GM19025 (cell line): Measurements from ENCODE around the gene IL3RA.
"Not testable (repeated sequence)": the region's sequence is repeated elsewhere in the genome, so short reads cannot be mapped to it uniquely, and the experiment has no call there.

Experiments used
- ATAC-seq: cut with Tn5 transposase; IDR thresholded peaks from one replicate; pipeline ENCODE4 v1.9.1; 2021; ENCODE audit warnings: mild to moderate bottlenecking, low read depth, moderate library complexity; ENCODE audit not compliant: unreplicated experiment

IL3RA gene

DNA sequence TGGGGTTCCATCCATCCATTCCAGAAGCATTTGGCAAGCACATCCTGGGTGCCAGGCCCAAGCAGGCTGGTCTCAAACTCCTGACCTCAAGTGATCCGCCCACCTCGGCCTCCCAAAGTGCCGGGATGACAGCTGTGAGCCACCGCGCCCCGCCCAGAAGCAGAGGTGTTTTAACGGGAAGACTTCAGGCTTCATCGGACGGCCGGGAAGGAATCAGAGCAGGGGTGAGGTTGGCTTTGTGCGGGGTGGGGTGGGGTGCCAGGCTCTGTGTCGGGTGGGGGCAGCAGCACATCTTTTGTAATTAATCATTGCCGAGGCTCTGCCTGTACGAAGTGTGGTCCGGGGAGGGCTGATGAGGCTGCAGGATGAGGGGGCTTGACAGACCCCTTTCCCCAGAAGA lies 60.4 kb downstream of the IL3RA start:
- ATAC-seq: no peak

DNA sequence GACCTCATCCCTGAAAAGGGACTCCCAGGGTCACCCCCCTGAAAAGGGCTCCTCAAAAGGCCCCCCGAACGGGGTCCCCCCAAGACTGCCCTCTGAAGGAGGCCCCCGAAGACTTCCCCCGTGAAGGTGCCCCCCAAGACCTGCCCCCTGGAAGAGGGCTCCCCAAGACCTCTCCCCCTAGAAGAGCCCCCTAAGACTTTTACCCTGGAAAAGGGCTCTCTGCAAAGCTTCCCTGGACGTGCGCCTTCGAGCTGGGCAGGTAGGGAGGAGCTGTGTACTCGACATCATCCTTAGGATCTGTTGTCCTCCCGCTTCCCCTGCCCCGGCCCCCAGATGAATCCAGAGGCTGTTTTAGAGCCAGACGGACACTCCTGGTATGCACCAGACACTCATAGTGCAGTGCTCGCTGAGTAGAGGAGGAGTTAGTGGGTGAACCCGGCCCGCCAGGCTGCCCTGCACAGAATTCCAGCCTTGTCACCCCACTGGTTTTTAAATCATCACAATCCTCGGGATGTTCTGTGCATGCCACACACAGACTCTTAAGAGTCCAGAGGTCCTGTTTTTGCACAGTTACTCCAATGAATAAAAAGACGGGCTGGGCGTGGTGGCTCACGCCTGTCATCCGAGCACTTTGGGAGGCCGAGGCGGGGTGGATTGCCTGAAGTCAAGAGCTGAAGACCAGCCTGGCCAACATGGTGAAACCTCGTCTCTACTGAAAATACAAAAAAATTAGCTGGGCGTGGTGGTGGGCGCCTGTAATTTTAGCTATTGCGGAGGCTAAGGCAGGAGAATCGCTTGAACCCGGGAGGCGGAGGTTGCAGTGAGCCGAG lies 61.1 kb downstream of the IL3RA start:
- no peak for ATAC-seq

DNA sequence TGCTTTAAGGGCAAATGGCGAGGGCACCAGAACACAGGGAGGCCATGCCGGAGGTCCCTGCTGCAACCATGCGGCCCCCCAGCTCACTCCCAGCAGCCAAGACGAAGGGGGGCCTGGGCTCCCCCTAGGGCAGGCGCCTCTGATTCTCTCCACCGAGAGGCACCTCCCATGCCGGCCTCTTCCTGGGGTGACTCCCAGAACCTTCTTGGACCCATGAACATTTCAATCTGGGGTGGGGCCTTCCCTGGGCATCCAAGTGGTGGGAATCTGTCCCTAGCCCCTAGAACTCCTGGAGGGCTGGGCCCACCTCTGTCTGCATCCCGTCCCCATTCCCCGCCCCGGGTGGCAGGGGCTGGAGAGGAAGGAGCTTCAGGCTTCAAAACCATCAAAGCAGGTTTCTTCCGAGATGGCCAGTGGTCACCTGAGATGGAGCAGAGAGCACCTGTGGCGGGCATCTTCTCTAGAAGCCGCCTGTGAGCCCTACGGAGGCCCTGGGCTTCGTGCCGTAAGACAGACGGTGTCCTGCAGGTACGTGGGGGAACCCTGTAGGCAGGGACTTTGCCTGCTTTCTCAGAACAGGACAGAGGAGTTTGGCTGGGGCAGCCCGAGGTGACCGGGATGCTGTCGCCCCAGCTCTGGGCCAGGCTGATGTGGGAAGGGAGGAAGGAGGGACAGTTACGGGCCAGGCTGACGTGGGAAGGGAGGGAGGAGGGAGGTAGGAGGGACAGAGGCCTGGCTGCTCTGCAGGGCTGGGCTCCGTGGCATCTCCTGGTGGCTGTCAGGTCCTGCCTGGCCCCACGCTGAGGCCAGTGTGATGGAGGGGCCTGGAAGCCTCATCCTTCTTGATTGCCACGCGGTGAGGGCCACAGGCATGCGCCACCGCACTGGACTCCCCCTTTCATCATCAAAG lies 62.1 kb downstream of the IL3RA start:
- no peak for ATAC-seq

DNA sequence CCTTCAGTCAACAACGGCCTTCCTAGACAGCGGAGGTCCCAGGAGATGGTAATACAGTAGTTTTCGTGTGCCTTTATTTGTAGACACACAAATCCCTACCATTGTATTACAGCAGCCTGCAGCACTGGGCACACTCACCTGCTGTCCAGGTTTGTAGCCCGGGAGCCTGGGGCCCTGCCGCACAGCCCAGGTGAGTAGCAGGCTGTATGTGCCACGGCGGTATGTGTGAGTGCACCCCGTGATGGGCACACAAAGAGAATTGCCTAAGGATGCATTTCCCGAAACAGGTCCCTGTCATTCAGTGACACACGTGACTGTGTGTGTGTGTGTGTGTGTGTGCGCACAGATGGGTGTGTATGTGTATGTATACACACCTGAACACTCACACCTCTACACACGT lies 63.5 kb downstream of the IL3RA start:
- ATAC-seq: no peak

DNA sequence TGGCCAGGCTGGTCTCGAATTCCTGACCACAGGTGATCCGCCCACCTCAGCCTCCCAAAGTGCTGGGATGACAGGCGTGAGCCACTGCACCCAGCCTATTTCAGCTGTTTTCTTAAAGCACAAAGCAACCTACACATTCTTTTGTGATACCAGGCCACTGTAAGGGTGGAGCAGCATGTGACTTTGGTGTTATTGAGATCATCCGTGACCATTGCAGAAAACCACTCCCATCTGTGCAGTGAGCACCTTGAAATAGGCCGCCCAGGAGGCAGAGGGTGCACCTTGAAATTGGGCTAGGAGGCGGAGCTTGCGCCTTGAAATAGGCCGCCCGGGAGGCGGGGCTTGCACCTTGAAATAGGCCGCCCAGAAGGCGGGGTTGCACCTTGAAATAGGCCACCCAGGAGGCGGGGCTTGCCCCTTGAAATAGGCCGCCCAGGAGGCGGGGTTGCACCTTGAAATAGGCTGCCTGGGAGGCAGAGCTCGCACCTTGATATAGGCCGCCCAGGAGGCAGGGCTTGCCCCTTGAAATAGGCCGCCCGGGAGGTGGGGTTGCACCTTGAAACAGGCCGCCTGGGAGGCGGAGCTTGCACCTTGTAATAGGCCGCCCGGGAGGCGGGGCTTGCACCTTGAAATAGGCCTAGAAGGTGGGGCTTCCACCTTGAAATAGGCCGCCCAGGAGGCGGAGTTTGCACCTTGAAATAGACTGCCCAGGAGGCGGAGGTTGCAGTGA lies 64.3 kb downstream of the IL3RA start:
- ATAC-seq: no peak

DNA sequence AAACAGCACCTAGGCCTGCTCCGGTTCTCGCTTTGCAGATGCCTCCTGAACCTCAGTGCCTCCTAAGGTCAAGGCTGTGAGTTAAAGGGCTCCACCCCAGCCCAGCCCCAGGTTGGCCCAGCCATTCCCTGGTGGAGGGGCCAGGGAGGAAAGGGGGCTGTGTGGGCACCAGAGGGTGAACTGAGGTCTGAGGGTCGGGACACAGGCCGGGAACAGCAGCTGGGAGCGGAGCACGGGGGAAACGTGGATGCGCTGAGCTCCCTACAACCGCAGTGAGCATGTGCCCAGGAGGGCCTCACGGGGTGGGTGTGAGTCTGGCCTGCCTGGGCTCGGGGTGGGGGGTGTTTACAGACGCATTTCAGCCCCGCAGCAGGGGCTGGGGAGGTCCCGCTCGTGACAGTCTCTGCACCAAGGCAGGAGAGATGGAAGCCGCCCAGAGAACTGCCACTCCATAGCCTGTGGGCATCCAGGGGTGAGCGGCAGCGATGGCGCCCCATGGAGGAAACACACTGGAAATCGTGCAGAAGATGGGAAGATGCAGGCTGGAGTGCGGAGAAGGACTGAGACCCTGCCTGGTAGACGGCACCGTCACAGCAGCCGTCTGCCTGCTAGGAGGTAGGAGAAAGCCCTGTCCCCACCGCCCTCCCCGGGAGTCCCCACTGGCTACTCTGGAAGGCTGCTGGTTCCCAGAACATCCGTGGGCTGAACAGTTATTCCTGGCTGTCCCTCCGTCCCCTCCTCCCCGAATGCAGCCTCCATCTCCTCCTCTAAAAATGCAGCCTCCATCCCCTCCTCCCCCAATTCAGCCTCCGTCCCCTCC lies 65.2 kb downstream of the IL3RA start:
- no peak for ATAC-seq

DNA sequence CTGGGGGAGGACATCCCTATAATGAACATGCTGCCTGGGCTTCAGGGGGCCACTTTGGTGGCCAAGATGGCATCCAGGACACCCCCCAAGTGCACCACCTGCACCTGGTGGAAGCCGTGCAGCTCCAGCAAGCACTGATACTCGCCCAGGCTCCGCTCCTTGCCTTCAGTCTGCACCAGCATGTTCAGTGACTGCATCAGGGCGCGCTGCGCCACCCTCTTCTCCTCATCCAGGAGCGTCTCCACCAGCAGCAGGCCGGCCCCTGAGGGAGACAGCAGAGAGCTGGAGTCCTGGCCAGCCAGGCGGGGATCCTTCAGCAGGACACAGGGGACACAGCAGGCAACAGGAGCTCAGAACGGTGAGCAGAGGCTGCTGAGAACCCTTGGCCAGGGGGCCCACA lies 66.6 kb downstream of the IL3RA start:
- no peak for ATAC-seq

DNA sequence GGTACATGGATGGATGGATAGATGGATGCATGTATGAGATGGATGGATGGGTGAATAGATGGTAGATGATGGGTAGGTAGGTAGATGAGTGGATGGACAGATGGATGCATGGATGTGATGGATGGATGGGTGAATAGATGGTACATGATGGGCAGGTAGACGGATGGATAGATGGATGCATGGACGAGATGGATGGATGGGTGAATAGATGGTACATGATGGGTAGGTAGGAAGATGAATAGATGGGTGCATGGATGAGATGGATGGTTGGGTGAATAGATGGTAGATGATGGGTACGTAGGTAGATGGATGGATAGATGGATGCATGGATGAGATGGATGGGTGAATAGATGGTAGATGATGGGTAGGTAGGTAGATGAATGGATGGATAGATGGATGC lies 67.3 kb downstream of the IL3RA start:
- not testable (repeated sequence) for ATAC-seq

DNA sequence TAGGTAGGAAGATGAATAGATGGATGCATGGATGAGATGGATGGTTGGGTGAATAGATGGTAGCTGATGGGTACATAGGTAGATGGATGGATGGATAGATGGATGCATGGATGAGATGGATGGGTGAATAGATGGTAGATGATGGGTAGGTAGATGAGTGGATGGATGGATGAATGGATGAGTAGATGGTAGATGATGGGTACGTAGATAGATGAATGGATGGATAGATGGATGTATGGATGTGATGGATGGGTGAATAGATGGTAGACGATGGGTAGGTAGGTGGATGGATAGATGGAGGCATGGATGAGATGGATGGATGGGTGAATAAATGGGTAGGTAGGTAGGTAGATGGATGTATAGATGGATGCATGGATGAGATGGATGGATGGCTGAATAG lies 69.2 kb downstream of the IL3RA start:
- ATAC-seq: not testable (repeated sequence)

DNA sequence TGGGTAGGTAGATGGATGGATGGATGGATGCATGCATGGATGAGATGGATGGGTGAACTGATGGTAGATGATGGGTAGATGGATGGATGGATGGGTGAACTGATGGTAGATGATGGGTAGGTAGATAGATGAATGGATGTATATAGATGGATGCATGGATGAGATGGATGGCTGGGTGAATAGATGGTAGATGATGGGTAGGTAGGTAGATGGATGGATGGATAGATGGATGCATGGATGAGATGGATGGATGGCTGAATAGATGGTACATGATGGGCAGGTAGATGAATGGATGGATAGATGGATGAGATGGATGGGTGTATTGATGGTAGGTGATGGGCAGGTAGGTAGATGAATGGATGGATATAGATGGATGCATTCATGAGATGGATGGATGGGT lies 70.5 kb downstream of the IL3RA start:
- no peak for ATAC-seq

DNA sequence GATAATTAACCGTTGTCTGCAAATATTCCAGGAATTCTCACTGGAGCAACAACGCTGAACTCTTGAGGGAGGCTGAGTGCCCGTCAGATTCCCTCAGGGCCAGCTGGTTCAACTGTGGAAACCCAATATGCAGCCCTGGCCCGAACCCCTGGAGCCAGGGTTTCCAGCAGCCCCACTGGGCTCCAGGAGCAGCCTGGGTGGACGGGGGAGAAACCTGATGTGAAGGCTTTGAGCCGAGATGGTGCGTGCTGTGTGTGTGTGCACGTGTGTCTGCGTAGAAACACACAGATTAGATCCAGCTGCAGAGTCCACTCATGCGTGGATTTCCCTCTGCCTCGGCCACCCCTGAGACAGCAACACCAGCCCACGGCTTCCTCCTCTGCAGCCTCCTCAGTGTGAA lies 74.7 kb downstream of the IL3RA start:
- ATAC-seq: no peak

DNA sequence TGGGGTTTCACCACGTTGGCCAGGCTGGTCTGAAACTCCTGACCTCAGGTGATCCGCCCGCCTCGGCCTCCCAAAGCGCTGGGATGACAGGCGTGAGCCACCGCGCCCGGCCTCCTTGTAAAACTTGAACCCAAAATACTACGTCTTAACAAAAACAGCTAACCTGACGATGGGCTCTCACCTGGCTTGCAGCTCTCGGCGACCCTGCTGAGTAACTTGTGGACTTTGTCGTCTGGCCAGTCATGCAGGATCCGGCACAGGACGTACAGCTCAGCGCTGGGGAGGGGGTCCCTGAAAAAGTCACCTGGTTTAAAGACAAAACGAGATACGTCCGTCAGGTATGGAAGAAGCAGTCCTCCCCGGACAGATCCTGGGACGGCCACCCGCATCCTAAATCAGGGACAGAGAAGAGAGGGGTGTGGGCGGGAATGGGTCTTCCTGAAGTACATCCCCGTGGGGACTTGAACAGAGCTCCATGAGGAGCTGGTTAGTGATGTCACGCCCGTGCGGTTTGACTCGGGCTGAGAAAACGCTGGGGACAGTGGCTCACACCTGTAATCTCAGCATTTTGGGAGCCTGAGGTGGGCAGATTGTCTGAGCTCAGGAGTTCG lies 76.1 kb downstream of the IL3RA start:
- ATAC-seq: no peak

DNA sequence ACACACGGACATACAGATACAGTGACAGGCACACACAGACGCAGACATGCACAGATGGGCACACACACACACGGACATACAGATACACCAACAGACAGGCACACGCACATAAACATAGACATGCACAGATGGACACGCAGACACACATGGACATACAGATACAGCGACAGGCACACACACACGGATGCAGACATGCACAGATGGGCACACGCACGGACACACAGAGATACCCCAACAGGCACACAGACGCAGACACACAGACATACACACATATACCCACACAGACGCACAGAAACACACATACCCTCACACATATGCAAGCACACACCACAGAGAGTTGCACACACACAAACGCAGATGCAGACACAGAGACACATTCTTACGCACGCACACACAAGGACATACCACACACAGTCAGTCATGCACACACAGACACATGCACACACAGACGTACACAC lies 79.8 kb downstream of the IL3RA start:
- no peak for ATAC-seq

DNA sequence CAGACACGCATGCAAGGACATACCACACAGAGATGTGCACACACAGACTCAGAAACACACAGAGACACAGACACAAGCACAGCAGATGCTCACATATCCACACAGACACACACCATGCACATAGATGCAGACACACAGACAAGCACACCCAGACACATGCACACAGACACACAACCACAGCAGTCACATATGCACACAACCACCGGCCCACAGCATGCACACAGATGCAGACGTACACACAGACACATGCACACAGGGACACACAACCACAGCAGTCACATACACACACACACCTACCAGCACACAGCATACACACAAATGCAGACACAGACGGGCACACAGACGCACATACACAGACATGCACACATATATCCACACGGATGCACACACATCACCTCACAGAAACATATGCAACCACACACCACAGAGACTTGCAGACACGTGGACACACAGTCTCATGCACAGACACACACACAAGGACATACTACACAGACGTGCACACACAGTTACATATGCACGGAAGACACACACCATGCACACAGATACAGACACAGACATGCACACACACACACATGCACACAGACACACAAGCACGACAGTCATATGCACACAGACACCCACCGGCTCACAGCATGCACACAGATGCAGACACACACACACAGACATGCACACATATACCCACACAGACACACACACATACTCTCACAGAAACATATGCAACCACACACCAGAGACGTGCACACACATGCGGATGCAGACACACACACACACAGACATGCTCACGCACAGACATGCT lies 80.6 kb downstream of the IL3RA start:
- no peak for ATAC-seq

DNA sequence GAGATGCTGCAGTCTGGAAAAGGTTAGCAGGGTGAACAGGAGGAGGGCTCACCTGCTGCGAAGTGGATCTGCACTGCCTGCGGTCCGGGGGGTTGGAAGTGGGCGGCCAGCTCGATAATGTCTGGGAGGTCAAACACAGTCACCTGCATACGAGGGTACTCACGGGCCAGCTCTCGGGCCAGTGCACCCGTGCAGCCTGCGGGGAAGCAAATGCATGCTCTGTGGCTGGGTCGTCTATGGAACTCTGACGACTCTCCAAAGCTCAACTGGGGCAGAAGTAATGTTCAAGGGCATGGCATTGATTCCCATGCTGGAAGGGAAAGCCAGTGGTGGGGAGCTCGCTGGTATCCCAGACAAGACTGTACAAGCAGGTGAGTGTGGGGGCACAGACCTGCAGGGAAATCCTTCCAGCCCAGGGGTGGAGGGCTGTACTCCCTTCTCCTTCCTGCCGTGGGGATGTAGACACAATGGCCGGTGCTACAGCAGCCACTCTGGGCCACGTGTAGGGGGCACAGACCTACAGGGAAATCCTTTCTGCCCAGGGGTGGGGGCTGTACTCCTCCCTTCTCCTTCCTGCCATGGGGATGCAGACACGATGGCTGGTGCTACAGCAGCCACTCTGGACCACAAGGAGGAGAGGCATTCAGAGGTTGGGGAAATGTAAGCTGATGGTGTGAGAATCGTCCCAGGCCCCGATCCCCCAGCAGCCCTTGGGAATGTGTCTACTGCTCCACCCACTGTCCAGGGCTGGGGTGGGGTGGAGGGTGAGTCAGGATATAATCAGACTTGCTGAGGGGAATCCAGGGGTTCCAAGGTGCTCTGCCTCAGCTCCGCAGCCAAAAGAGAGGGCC lies 81.6 kb downstream of the IL3RA start:
- ATAC-seq: no peak

DNA sequence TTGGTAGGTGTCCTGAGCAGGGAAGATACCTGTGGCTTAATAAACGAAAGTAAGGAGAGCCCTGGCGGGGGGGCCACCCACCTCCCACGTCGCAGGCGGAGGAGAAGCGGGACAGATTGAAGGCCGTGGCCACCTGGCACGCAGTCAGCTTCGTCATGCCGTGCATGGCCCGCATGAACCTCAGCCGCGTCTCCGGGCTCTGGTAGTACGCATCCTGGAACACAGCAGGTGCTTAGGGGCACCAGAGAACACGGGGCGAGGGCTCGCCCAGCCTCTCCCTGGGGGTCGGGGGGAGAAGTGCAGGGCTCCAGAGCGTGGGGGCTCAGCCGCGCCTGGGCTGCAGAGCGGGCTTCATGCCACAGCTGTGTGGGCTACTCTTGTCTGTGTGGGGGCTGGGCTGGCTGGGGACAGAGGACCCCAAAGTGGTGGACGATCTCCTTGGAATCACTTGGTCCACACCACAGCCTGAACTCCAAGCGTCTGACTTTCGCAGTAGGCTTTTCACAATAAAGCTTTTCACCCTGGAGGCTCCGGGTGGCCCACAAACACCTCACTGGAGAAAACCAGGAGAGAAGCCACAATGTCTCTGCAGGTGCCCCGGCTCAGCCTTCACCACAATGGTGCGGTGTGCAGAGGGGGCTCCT lies 82.4 kb downstream of the IL3RA start:
- ATAC-seq: no peak

DNA sequence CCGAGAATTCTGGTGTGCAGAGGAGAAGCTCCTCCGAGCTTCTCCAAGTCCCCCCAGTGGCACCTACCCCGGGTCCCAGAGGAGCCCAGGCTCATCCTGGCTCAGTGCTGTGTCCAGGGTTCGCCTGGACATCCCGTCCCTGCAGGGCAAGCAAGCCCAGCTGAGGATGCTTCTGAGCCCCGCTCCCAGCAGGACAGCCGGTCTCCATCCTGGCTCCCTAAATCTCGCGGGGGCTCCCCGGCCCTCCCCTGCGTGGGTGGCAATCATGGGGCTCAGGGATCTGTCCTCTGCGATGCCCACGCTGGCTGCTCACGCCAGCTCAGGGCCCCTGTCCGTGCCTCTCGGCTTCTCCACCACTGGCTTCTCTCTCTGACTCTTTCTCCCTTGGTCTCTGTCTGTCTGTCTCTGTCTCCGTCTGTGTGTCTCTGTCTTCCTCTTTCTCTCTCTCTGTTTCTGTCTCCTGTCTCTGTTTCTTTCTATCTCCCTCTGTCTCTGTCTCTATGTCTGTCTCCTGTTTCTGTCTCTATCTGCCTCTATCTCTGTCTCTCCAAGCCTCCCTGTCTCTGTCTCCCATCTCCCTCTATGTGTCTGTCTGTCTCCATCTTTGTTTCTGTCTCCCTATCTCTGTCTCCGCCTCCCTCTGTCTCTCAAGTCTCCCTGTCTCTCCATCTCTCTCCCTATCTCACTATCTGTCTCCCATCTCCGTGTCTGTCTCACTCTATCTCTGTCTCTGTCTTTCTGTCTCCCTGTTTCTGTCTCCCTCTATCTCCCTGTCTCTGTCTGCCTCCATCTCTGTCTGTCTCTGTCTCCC lies 83.2 kb downstream of the IL3RA start:
- no peak for ATAC-seq
